CD4-positive, alpha-beta T cell treated with Interleukin-6 at 100 ng/mL for 8 hours (primary cell): ENCODE measurements around the gene TBC1D24.
"Not testable (repeated sequence)": the region's sequence is repeated elsewhere in the genome, so short reads cannot be mapped to it uniquely, and the experiment has no call there.

Experiments used
- DNase-seq: peaks from one replicate; pipeline ENCODE4 v3.0.0-alpha.2; 2020; ENCODE audit warnings: mixed read lengths, low spot score

TBC1D24 gene

GRCh38 chr16:2468725-2469398, 6.1 kb upstream of the TBC1D24 start:
- no peak for DNase-seq

DNA sequence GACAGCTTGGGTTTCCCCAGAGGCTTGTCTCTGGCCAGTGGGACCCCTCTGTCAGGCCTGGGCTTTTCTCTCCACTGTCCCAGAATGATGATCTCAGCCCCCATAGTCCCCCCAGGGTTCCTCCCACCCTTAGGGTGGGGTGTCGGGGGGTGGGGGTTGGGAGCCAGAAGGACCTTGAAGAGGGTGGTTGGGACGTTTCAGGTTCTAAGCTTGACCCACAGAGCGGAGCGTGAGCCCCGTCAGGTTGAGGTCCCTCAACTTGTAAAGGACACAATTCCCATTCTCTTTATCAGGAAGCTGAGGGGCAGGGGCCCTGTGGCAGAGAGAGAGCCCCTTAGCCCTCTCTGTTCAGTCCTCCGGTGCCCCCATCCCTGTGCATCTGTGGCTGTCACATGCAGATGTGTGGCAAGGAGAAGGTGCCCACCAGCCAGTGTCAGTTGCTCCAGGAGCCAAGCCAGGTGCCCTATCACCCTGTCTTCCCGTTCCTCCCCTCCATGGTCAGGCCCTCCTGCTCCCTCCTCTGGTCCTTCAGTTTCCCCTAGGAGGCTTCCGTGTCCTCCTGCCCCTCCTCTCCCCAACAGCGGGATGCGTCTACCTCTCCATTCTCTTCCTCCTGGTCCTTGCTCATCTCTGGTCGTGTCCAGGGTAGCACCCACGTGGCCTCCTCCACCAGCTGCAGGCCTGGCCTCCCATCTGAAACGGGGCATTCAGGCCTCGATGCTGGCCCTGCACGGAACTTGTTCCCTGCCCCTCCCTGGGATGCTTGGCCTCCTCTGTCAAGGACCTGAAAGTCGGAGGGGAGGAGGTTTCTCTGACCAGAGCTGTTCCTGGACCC, 5.3 kb upstream of the TBC1D24 start:
- DNase-seq: no peak

DNA sequence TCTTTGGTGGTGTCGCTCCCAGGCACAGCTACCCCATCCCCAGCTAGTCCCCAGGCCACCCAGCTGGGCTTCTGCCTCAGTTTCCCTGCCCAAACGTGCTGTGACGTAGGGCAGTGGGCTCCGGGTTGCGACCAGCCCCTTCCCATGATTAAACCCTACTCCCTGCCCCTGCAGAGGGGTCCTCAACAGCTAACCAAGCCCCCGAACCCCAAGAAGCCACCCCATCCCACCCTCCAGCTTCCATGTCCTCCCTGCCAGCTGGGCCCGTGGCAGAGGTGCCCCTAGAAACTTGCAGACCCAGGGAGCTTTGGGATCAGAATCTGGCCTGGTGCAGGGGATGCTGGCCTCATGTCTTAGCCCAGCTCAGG, 4.7 kb upstream of the TBC1D24 start:
- DNase-seq: no peak

DNA sequence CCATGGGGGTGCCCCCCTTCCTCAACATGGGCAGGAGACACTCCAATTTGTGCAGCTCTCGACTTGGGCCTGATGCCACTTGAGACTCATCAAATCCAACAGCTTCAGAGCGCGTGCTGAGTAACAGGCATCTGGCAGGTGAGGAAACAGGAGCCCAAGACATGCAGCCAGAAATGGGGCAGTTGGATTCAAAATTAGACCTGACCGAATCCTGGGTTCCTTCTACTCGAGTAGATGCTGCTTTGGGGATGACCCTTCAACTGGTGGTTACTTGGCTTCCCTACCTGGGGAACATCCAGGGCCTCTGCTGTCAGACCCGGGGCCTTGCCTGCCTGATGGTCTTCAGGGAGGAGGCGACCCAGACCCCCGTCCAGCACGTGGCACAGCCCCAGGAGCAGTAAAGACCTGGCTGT, 4.3 kb upstream of the TBC1D24 start:
- no peak for DNase-seq

DNA sequence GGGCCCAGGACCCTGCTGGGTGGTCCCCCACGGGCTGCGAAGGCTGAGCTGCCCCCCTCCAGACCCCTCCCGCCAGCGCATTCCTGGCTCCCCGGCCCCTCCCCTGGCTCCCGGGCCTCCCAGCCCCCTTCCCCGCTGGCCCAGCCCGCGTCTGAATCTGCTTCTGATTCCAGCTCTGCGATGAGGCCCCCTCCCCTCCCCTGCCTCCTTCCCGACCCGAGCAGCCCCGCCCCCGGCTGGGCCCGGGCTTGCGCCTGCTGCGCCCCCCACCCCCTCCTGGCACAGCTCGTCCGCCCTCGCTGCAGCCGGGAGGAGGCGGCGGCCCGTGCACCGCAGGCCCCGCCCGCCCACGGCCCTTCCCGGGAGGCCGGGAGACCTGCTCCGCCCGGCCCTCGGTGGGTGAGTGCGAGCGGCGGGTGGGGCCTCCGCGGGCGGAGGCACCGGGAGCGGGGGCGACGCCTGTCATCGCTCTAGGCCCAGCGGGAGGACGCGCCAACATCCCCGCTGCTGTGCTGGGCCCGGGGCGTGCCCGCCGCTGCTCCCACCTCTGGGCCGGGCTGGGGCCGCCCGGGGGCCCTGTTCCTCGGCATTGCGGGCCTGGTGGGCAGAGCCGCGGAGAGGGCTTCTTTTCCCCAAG, 3.8 kb upstream of the TBC1D24 start, which contains the start of gene NTN3:
NTN3 (plus strand) TSS at position 282 of the 637 bp plus-strand sequence. CDS start 405 bp downstream, outside the sequence.
- no peak for DNase-seq

DNA sequence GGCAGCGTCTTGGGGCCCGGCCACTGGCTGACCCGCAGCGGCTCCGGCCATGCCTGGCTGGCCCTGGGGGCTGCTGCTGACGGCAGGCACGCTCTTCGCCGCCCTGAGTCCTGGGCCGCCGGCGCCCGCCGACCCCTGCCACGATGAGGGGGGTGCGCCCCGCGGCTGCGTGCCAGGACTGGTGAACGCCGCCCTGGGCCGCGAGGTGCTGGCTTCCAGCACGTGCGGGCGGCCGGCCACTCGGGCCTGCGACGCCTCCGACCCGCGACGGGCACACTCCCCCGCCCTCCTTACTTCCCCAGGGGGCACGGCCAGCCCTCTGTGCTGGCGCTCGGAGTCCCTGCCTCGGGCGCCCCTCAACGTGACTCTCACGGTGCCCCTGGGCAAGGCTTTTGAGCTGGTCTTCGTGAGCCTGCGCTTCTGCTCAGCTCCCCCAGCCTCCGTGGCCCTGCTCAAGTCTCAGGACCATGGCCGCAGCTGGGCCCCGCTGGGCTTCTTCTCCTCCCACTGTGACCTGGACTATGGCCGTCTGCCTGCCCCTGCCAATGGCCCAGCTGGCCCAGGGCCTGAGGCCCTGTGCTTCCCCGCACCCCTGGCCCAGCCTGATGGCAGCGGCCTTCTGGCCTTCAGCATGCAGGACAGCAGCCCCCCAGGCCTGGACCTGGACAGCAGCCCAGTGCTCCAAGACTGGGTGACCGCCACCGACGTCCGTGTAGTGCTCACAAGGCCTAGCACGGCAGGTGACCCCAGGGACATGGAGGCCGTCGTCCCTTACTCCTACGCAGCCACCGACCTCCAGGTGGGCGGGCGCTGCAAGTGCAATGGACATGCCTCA, 3.1 kb upstream of the TBC1D24 start:
- DNase-seq: no peak

GRCh38 chr16:2472488-2472864, 2.5 kb upstream of the TBC1D24 start:
- no peak for DNase-seq

DNA sequence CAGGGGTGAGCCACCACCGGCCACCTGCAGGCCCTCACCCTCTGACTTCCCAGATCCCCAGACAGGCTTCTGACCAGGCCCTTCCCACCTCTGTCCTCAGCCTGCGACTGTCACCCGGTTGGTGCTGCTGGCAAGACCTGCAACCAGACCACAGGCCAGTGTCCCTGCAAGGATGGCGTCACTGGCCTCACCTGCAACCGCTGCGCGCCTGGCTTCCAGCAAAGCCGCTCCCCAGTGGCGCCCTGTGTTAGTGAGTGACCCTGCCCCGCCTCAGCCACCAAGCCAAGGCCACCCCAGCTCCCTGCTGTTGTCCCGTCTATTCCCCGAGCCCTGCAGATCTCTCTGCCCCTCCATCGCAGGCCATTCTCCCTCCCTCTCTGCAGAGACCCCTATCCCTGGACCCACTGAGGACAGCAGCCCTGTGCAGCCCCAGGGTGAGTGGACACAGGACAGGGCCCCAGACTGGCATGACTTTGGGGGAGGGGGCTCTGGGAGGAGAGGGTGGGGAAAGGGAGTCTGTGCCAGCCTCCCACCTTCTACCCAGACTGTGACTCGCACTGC, 2.0 kb upstream of the TBC1D24 start:
- DNase-seq: no peak

GRCh38 chr16:2473446-2473926, 1.4 kb upstream of the TBC1D24 start:
- no peak for DNase-seq

- DNase-seq: peak; percentile 51
Observed at GRCh38 chr16:2473999-2474876, 689 bp upstream of the TBC1D24 start.

DNA sequence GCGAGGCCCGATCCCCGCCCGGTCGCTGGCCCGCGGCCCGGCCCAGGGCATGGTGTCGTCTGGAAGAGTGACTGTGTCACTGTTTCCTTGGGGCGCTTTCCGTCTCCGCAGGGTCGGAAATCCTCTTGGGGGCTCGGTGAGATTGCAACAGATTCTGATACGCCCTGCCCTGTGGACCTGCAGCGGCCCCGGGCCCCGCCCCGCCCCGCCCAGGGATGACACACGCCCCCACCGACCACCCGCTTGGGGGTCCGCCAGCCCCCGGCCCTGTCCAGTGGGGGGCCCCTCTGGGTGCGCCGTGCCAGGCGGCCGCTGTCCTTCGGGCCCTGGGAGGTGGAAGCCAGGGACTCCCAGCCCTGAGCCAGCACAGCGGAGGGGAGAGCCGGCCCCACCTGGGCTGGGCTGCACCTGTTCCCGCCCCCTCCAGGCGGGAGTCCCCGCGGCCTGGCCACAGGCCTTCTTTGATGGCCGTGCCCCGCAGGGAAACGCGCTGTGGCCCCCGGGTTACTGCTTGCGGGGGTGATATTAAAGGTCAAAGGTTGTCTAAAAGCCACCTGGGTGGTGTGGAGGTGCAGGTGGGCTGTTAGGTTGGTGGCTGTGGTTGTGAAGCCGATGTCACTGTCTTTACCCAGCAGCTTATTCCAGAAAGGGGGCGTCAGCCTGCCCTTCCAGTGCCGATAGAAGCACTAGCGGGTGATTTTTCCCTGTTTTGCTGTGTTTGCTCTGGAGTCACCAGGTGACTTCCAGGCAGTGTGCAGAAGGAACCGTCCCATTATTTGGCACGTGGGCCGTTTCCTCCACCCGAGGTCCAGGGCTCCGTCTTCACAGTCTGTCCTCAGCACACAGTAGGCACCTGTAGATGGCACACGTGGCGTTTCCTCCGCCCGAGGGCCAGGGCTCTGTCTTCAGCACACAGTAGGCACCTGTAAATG, 752 bp downstream of the TBC1D24 start:
- peak; percentile 20 for DNase-seq

GRCh38 chr16:2476345-2476720, 1.4 kb downstream of the TBC1D24 start:
- no peak for DNase-seq

DNA sequence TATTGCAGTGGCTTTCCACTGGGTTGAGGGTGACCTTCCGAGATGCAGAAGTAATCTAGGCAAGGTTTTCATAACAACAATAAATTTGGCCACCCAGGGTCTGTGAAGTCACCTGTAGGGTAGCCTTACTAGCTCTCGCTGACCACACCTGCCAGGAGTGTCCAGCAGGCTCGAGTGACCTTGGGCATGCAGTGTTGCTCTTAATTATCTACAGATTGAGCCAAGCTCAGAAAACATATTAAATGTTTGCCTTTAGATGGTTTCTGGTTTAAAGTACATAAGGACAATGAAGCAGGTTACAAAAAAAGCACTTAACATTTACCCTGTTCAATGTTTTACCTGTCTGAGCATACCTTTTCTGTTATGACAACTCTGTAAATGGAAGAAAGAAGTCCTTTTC, 1.8 kb downstream of the TBC1D24 start:
- DNase-seq: no peak

DNA sequence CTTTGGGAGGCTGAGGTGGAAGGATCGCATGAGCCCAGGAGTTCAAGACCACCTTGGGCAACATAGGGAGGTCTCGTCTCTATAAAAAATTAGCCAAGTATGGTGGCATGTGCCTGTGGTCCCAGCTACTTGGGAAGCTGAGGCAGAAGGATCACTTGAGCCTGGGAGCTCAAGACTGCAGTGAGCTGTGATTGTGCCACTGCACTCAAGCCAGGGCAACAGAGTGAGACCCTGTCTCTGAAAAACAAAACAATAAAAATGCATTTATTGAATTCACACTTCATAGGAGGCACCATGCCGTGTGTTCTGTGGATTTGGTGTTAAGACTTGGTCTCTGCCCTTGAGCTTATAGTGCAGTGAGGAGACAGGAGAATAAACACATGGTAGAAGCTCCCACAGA, 2.4 kb downstream of the TBC1D24 start:
- DNase-seq: no peak

GRCh38 chr16:2478279-2478678, 3.4 kb downstream of the TBC1D24 start:
- no peak for DNase-seq

- not testable (repeated sequence) for DNase-seq
Observed at GRCh38 chr16:2479996-2480395, 5.1 kb downstream of the TBC1D24 start.

GRCh38 chr16:2480948-2481347, 6.0 kb downstream of the TBC1D24 start:
- DNase-seq: no peak

DNA sequence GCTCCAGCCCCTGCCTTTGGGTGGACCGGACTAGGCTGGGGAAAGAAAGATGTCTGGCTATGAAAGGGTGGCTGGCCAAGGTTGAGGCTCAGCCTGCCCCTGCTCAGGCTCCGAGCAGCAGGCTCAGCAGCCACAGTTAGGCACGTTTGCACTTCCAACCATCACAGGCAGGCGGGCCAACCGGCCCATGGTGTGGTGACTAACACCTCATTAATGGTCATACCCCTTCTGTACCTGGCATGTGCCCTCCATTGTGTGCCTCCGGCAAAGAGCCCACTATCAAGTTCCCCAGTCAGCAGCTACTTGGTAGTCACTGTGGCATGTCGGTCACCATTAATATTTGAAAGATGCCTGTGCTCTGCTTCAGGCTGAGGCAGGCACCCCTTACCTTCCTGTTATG, 6.7 kb downstream of the TBC1D24 start:
- no peak for DNase-seq

GRCh38 chr16:2482249-2482648, 7.3 kb downstream of the TBC1D24 start:
- DNase-seq: no peak
